ENCODE data around the gene CLIC5.

The CLIC5 gene

GRCh38 chr6:45881705-45882467, 133.8 kb downstream of the CLIC5 start:
- Histone ChIP-seq H3K4me3 (ENCODE audit: low read length) (no peak overlapping the region), H2BK5ac (ENCODE audit: low read length) (no peak overlapping the region), H3K27me3 (ENCODE audit: insufficient read depth, low read length, poor library complexity) (no peaks in the 10 kb centered on the region), H3K79me1 (ENCODE audit: low read length) (no peaks in the 10 kb centered on the region), H3K36me3 (ENCODE audit: control insufficient read depth, insufficient read depth, low read length) (no peaks in the 10 kb centered on the region), H3K4me2 (ENCODE audit: low read length) (no peak overlapping the region), H3K4me1 (ENCODE audit: control insufficient read depth, low read depth, low read length) (no peaks in the 10 kb centered on the region), H3K56ac (ENCODE audit: low read length) (no peak overlapping the region), H3K23ac (ENCODE audit: low read length) (no peak overlapping the region), H3K4ac (ENCODE audit: low read depth, low read length) (no peak overlapping the region), H4K5ac (ENCODE audit: low read length) (no peak overlapping the region), H4K8ac (ENCODE audit: low read depth, low read length) (no peak overlapping the region), H3K27ac (ENCODE audit: low read depth, low read length) (no peak overlapping the region), H3K18ac (ENCODE audit: low read length) (no peak overlapping the region), H2BK120ac (ENCODE audit: low read depth, low read length) (no peak overlapping the region), H2AK5ac (ENCODE audit: low read length) (no peak overlapping the region), H2BK15ac (replicated peaks; ENCODE audit: low read depth) (no peak overlapping the region), H3K79me2 (ENCODE audit: control insufficient read depth, insufficient read depth, low read length) (no peaks in the 10 kb centered on the region), H3K9ac (ENCODE audit: low read length) (no peak overlapping the region)
- DNase-seq = no peak
- no CpG with 5 or more reads among the region's 3 CpGs for WGBS (ENCODE audit: extremely low coverage, insufficient coverage, low lambda C conversion rate)

- H3K27me3 ChIP-seq (ENCODE audit: insufficient read depth, low read length, poor library complexity) = no peaks in the 10 kb centered on the region
- H2BK120ac ChIP-seq (ENCODE audit: low read depth, low read length) = no peak overlapping the region
- H4K5ac ChIP-seq (ENCODE audit: low read length) = no peak overlapping the region
- no peak overlapping the region for H2AK5ac ChIP-seq (ENCODE audit: low read length)
- H3K4me1 ChIP-seq (ENCODE audit: control insufficient read depth, low read depth, low read length) = no peaks in the 10 kb centered on the region
- no peak overlapping the region for H2BK15ac ChIP-seq (replicated peaks; ENCODE audit: low read depth)
- H3K56ac ChIP-seq (ENCODE audit: low read length) = no peak overlapping the region
- H3K9ac ChIP-seq (ENCODE audit: low read length) = no peak overlapping the region
- no peak for DNase-seq
- H3K27ac ChIP-seq (ENCODE audit: low read depth, low read length) = no peak overlapping the region
- H3K4ac ChIP-seq (ENCODE audit: low read depth, low read length) = no peak overlapping the region
- H3K4me2 ChIP-seq (ENCODE audit: low read length) = no peak overlapping the region
- WGBS (ENCODE audit: extremely low coverage, insufficient coverage, low lambda C conversion rate) = no CpG with 5 or more reads among the region's 6 CpGs
- no peak overlapping the region for H3K4me3 ChIP-seq (ENCODE audit: low read length)
- H3K79me1 ChIP-seq (ENCODE audit: low read length) = no peaks in the 10 kb centered on the region
- H3K79me2 ChIP-seq (ENCODE audit: control insufficient read depth, insufficient read depth, low read length) = no peaks in the 10 kb centered on the region
- H2BK5ac ChIP-seq (ENCODE audit: low read length) = no peak overlapping the region
- no peaks in the 10 kb centered on the region for H3K36me3 ChIP-seq (ENCODE audit: control insufficient read depth, insufficient read depth, low read length)
- no peak overlapping the region for H4K8ac ChIP-seq (ENCODE audit: low read depth, low read length)
- H3K18ac ChIP-seq (ENCODE audit: low read length) = no peak overlapping the region
- H3K23ac ChIP-seq (ENCODE audit: low read length) = no peak overlapping the region
Observed at GRCh38 chr6:45880676-45881075, 135.0 kb downstream of the CLIC5 start.

GRCh38 chr6:45880159-45880558, 135.5 kb downstream of the CLIC5 start:
- Histone ChIP-seq H3K23ac (ENCODE audit: low read length) (no peak overlapping the region), H2BK15ac (replicated peaks; ENCODE audit: low read depth) (no peak overlapping the region)

GRCh38 chr6:45877970-45878590, 137.6 kb downstream of the CLIC5 start:
- Histone ChIP-seq H3K4me1 (ENCODE audit: control insufficient read depth, low read depth, low read length) (no peaks in the 10 kb centered on the region), H3K27me3 (ENCODE audit: insufficient read depth, low read length, poor library complexity) (no peaks in the 10 kb centered on the region), H3K9ac (ENCODE audit: low read length) (no peak overlapping the region), H3K4me2 (ENCODE audit: low read length) (no peak overlapping the region), H3K27ac (ENCODE audit: low read depth, low read length) (no peak overlapping the region), H3K79me1 (ENCODE audit: low read length) (no peaks in the 10 kb centered on the region), H3K23ac (ENCODE audit: low read length) (no peak overlapping the region), H3K18ac (ENCODE audit: low read length) (no peak overlapping the region), H2BK15ac (replicated peaks; ENCODE audit: low read depth) (no peak overlapping the region), H4K8ac (ENCODE audit: low read depth, low read length) (no peak overlapping the region), H3K56ac (ENCODE audit: low read length) (no peak overlapping the region), H3K79me2 (ENCODE audit: control insufficient read depth, insufficient read depth, low read length) (no peaks in the 10 kb centered on the region), H3K36me3 (ENCODE audit: control insufficient read depth, insufficient read depth, low read length) (no peaks in the 10 kb centered on the region), H3K4ac (ENCODE audit: low read depth, low read length) (no peak overlapping the region), H3K4me3 (ENCODE audit: low read length) (no peak overlapping the region), H2AK5ac (ENCODE audit: low read length) (no peak overlapping the region), H2BK5ac (ENCODE audit: low read length) (no peak overlapping the region), H2BK120ac (ENCODE audit: low read depth, low read length) (no peak overlapping the region), H4K5ac (ENCODE audit: low read length) (no peak overlapping the region)
- DNase-seq = no peak
- WGBS (ENCODE audit: extremely low coverage, insufficient coverage, low lambda C conversion rate) = no CpG with 5 or more reads among the region's 5 CpGs

More at GRCh38 chr6:45880159-45880558, 135.5 kb downstream of the CLIC5 start:
- DNase-seq = peak; percentile 77
- H3K36me3 ChIP-seq (ENCODE audit: control insufficient read depth, insufficient read depth, low read length) = no peaks in the 10 kb centered on the region
- no peak overlapping the region for H3K4ac ChIP-seq (ENCODE audit: low read depth, low read length)
- no peak overlapping the region for H3K18ac ChIP-seq (ENCODE audit: low read length)
- no peak overlapping the region for H3K27ac ChIP-seq (ENCODE audit: low read depth, low read length)
- WGBS (ENCODE audit: extremely low coverage, insufficient coverage, low lambda C conversion rate) = no CpG with 5 or more reads among the region's 5 CpGs
- no peak overlapping the region for H2AK5ac ChIP-seq (ENCODE audit: low read length)
- no peak overlapping the region for H3K4me3 ChIP-seq (ENCODE audit: low read length)
- no peaks in the 10 kb centered on the region for H3K4me1 ChIP-seq (ENCODE audit: control insufficient read depth, low read depth, low read length)
- no peak overlapping the region for H4K8ac ChIP-seq (ENCODE audit: low read depth, low read length)
- H2BK120ac ChIP-seq (ENCODE audit: low read depth, low read length) = no peak overlapping the region
- H3K27me3 ChIP-seq (ENCODE audit: insufficient read depth, low read length, poor library complexity) = no peaks in the 10 kb centered on the region
- no peak overlapping the region for H3K56ac ChIP-seq (ENCODE audit: low read length)
- H3K79me1 ChIP-seq (ENCODE audit: low read length) = no peaks in the 10 kb centered on the region
- H3K79me2 ChIP-seq (ENCODE audit: control insufficient read depth, insufficient read depth, low read length) = no peaks in the 10 kb centered on the region
- H3K9ac ChIP-seq (ENCODE audit: low read length) = no peak overlapping the region
- no peak overlapping the region for H2BK5ac ChIP-seq (ENCODE audit: low read length)
- H4K5ac ChIP-seq (ENCODE audit: low read length) = no peak overlapping the region
- no peak overlapping the region for H3K4me2 ChIP-seq (ENCODE audit: low read length)

- no peak overlapping the region for H2BK5ac ChIP-seq (ENCODE audit: low read length)
- no peak overlapping the region for H4K8ac ChIP-seq (ENCODE audit: low read depth, low read length)
- H3K18ac ChIP-seq (ENCODE audit: low read length) = no peak overlapping the region
- DNase-seq = no peak
- no peak overlapping the region for H2BK120ac ChIP-seq (ENCODE audit: low read depth, low read length)
- H3K4ac ChIP-seq (ENCODE audit: low read depth, low read length) = no peak overlapping the region
- no peaks in the 10 kb centered on the region for H3K27me3 ChIP-seq (ENCODE audit: insufficient read depth, low read length, poor library complexity)
- no peak overlapping the region for H2BK15ac ChIP-seq (replicated peaks; ENCODE audit: low read depth)
- H3K9ac ChIP-seq (ENCODE audit: low read length) = no peak overlapping the region
- no peaks in the 10 kb centered on the region for H3K36me3 ChIP-seq (ENCODE audit: control insufficient read depth, insufficient read depth, low read length)
- no peak overlapping the region for H4K5ac ChIP-seq (ENCODE audit: low read length)
- H2AK5ac ChIP-seq (ENCODE audit: low read length) = no peak overlapping the region
- H3K79me1 ChIP-seq (ENCODE audit: low read length) = no peaks in the 10 kb centered on the region
- H3K4me3 ChIP-seq (ENCODE audit: low read length) = no peak overlapping the region
- no peak overlapping the region for H3K4me2 ChIP-seq (ENCODE audit: low read length)
- no peaks in the 10 kb centered on the region for H3K79me2 ChIP-seq (ENCODE audit: control insufficient read depth, insufficient read depth, low read length)
- no peak overlapping the region for H3K27ac ChIP-seq (ENCODE audit: low read depth, low read length)
- no peaks in the 10 kb centered on the region for H3K4me1 ChIP-seq (ENCODE audit: control insufficient read depth, low read depth, low read length)
- H3K23ac ChIP-seq (ENCODE audit: low read length) = no peak overlapping the region
- H3K56ac ChIP-seq (ENCODE audit: low read length) = no peak overlapping the region
- WGBS (ENCODE audit: extremely low coverage, insufficient coverage, low lambda C conversion rate) = no CpG with 5 or more reads among the region's 7 CpGs
Observed at GRCh38 chr6:45872827-45873365, 142.8 kb downstream of the CLIC5 start.

Measured in mesendoderm (in vitro differentiated cells).